GM10266 (cell line): ENCODE results near the gene ATXN7.

Experiments used
- DNase-seq: peaks from one replicate; pipeline ENCODE4 v3.0.0; 2012; ENCODE audit errors: extremely low spot score
- TF ChIP-seq, protein P1 (sequence below): IDR thresholded peaks from 2 replicates; pipeline ENCODE4 v1.5.1; 2012; ENCODE audit warnings: mild to moderate bottlenecking, low read depth; ENCODE audit not compliant: control insufficient read depth, insufficient read depth; ENCODE audit errors: missing control alignments

ATXN7 gene

DNA sequence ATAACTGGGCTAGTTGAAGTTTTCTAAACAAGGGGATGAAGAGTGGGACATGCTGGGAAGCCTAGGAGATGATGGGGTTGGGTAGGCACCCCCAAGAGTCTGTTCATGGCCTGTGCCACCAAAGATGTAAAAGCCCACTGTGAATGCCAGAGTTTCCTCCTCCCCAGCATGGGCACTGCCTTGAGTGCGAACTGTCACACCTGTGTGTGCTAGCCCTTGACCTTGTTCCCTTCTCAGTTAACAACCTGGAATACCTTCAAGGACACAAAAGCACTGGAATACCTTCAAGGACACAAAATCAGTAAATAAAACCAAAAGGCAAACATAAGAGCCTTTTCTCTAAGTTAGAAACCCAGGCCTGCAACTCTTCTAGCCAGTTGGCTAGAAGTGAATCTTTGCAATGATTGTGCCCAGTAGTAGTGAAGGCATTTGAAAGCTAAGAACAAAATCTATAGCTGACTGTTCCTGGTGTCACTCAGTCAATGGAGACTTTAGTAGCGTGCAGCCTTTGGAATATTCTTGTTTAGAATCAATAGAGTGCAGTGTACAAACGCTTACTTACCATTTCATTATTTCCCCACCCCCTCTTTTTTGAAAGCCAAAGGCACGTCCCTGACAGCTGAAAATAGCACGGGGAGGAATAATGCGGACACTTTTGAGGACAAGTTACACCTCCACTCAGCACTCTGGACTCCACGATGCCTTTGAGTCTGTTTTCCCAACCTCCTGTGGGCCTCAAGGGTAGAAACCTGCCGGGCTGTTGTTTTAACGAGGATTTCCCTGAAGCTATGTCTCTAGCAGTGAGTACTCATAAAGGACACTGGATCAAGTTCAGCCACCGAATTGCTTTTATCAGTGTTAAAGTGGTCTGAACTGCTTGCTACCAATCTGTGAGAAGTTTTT is 135.4 kb downstream of the ATXN7 start:
- DNase-seq = no peak

DNA sequence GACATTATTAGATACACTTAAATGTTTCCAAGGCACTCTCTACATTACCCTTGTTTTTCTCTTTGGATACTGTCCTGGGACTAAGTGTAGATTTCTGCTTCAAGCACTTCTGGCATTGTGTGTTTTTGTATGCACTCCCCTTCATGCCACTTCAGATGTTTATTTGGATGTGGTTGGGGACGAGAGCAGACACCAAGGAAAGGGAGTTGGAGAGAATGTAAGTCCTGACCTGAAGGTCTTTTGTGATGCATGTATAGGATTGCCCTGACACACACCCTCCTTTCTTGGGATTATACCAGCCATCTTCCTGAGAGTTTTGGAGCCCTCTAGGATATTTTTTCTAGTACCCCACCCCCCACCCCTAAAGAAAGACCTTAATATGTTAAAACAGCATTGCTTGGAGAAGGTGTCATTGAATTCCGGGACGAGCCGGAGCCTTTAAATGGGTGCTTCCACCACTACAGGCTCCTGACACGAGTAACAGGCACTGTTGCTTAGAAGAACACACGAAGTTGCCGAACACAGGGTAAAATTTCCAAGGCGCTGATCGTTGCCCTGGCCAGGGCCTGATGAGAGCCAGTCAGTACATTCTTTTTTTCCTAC is 136.9 kb downstream of the ATXN7 start:
- TF ChIP-seq, protein P1, sequence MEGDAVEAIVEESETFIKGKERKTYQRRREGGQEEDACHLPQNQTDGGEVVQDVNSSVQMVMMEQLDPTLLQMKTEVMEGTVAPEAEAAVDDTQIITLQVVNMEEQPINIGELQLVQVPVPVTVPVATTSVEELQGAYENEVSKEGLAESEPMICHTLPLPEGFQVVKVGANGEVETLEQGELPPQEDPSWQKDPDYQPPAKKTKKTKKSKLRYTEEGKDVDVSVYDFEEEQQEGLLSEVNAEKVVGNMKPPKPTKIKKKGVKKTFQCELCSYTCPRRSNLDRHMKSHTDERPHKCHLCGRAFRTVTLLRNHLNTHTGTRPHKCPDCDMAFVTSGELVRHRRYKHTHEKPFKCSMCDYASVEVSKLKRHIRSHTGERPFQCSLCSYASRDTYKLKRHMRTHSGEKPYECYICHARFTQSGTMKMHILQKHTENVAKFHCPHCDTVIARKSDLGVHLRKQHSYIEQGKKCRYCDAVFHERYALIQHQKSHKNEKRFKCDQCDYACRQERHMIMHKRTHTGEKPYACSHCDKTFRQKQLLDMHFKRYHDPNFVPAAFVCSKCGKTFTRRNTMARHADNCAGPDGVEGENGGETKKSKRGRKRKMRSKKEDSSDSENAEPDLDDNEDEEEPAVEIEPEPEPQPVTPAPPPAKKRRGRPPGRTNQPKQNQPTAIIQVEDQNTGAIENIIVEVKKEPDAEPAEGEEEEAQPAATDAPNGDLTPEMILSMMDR = no peak
- no peak for DNase-seq

More for the DNA sequence above, 135.4 kb downstream of the ATXN7 start:
- TF ChIP-seq, protein P1 = no peak

DNA sequence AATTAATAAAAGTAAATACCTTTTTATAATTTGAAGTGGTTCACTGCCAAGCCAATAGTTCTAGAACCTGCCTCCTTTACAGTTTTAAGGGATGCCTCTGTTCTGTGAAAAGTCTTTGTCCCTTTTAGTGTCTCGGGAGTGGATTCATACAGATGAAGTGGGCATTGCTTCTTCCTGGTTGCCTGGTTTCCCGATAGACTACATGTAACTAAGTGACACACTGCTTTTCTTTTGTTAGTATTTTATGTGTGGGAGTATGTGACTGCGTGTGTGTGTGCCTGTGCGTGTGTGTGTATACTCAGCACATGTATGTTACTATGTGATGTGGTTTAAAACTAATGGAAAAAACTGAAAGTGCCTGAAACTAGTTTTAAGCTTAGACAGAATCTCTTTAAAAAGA is 138.6 kb downstream of the ATXN7 start:
- TF ChIP-seq, protein P1 = no peak
- DNase-seq = no peak

DNA sequence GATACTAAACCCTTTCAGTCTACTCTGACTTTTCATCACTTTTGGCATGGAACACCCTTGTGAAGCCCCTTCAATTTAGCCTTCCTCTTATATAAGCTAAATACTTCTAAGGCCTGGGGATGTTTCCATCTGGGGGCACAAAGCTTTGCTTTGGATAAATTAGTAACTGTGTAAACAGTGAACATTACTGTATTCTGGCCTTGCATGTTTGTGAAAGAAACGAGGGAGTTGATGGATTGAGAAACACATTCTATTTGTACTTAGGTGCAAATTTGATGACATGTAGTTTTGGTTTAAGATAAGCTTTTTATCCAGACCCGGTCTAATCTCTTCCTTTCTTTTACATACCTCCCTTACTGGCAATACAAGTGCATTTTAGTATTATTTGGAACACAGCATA is 139.9 kb downstream of the ATXN7 start:
- DNase-seq = no peak
- TF ChIP-seq, protein P1 = no peak

DNA sequence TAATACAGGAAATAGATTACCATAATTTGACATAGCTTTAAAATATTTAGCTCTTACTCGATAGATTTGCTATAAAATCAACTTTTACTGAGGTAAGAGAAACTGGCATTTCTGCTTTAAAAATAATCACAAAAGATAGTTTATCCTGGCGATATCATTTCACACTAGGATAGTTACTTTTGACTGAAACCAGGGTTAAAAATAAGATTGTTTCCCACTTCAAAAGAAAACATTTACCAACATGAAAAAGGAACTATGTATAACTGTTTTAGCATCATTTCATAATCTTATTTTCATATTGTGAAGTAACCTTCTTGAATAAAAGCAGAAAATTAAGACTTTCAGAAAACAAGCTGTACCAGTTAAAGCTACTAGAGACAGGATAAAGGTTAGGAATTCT is 144.3 kb downstream of the ATXN7 start:
- TF ChIP-seq, protein P1 = no peak
- DNase-seq = no peak

DNA sequence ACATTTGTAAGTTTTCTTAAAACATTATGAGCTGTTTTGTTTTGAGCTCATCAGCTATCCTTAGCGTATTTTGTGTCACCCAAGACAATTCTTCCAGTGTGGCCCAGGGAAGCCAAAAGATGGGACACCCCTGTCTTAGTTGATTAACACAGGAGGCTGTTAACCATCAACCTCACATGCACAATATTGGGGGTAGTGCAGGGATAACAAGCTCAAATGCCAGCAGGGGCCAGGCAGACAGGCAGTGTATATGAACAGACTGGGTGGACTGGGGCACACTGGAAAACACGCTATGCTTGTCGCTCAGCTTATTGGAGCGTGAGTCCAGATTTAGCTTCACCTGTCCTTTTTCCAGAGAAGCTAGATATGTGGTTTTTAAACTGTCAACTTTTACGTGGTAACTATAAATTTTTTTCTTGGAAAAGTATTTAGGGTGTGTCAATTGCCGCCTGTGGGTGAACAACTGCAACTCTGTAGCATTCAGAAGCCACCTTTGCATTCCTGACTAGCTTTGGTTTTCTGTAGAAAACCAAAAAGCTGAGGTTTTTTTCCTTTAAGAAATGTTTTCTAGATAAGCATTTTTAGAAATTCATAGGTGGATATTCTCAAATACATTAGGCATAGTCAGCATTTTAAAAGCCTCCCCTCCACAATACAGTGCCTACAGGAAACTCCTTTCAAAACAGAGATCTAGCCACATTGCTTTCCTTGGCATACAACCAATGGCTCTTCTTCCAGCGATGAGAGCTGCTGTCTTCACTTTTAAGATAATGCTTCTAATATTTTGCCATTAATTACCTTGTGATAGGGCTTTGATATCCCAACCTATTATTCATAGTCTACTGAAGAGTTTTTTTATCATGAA is 145.1 kb downstream of the ATXN7 start:
- TF ChIP-seq, protein P1 = no peak
- DNase-seq = no peak
